Transverse colon (tissue), 4 donors: ENCODE results near the gene SNRNP70. TPM values are rescaled to one million over a fixed set of nuclear protein-coding genes. Genes with fewer than 3 reads are reported as not detected.
"Not testable (repeated sequence)": the region's sequence is repeated elsewhere in the genome, so short reads cannot be mapped to it uniquely, and the experiment has no call there.

Source experiments
- DNase-seq: peaks from one replicate; pipeline ENCODE4 v3.0.0-alpha.2; 2019
- H3K27ac ChIP-seq, 4 donors: fragments of 200-600 bp; sonication (generic); 2 replicates each; pipeline ENCODE4 v1.5.1; 2016 to 2018; ENCODE audit warnings: inconsistent platforms in 4 of 4
- H3K27me3 ChIP-seq: fragments of 200-600 bp; sonication (generic); 2 replicates; pipeline ENCODE4 v1.5.1; 2017; ENCODE audit warnings: inconsistent platforms
- H3K36me3 ChIP-seq, 4 donors: fragments of 200-600 bp; sonication (generic); 2 replicates each; pipeline ENCODE4 v1.5.1; 2017 to 2019; ENCODE audit warnings: inconsistent platforms in 4 of 4
- H3K4me1 ChIP-seq, 4 donors: fragments of 200-600 bp; sonication (generic); 2 replicates each; pipeline ENCODE4 v1.5.1; 2017 to 2020; ENCODE audit warnings: inconsistent platforms in 4 of 4
- H3K4me3 ChIP-seq, 4 donors: fragments of 200-600 bp; sonication (generic); 1 replicate in 1 of 4; 2 replicates in 3 of 4; pipeline versions ENCODE4 v1.5.1 to v1.6.1; 2017 to 2019; ENCODE audit warnings: inconsistent platforms in 4 of 4
- H3K9me3 ChIP-seq, 2 donors: fragments of 200-600 bp; sonication (generic); 2 replicates each; pipeline ENCODE4 v1.5.1; 2017 to 2019; ENCODE audit warnings: inconsistent platforms in 2 of 2
- CTCF ChIP-seq, 5 experiments: fragments of 200-600 bp in 3 of 5; fragments of 450-650 bp in 2 of 5; sonication (generic) in 3 of 5; IDR thresholded peaks; 1 replicate in 2 of 5; 2 replicates in 3 of 5; pipeline ENCODE4 v1.5.1; 2016 to 2017; ENCODE audit warnings: antibody characterized with exemption in 5 of 5, inconsistent platforms in 3 of 5, mild to moderate bottlenecking in 2 of 5, moderate library complexity in 1 of 5
- EP300 ChIP-seq: sonication (generic); formaldehyde crosslinking; IDR thresholded peaks from one replicate; pipeline ENCODE4 v1.6.1; 2017; ENCODE audit warnings: antibody characterized with exemption, low read depth
- POLR2AphosphoS5 ChIP-seq, 3 donors: sonication (generic); formaldehyde crosslinking; IDR thresholded peaks; one replicate each; pipeline ENCODE4 v1.6.1; 2016; ENCODE audit warnings: antibody characterized with exemption in 3 of 3
- WGBS, 2 donors: methylation state at CpG; one replicate each; pipeline ENCODE4 v1.1.5; 2018; ENCODE audit warnings: low coverage in 1 of 2; 5-methylcytosine and 5-hydroxymethylcytosine counted together
- in situ Hi-C, 4 donors: fragments of 200-750 bp; cut with MboI; loops; one replicate each; pipeline versions ENCODE4 v1.15.0 to v1.15.1; 2017; ENCODE audit warnings: low sequenced_read_pairs in 3 of 4, low pct_ligation_motif_present in 1 of 4, low pct_unique_long_range_greater_than_20kb in 1 of 4
- intact Hi-C: fragments of 100-400 bp; cut with DNase I; formaldehyde crosslinking; loops from one replicate; pipeline ENCODE4 v1.15.1; 2023; ENCODE audit warnings: low total_unique reads
- total RNA-seq, 4 donors: library from RNA; depleted of rRNA; stranded (reverse); fragments of >200 nt; gene quantifications; one replicate each; pipeline ENCODE4 v1.1.0, GENCODE V29; 2016

Gene SNRNP70
- total RNA-seq, 4 donors from 2014 or later: 216 to 682 (median 292) TPM

DNA sequence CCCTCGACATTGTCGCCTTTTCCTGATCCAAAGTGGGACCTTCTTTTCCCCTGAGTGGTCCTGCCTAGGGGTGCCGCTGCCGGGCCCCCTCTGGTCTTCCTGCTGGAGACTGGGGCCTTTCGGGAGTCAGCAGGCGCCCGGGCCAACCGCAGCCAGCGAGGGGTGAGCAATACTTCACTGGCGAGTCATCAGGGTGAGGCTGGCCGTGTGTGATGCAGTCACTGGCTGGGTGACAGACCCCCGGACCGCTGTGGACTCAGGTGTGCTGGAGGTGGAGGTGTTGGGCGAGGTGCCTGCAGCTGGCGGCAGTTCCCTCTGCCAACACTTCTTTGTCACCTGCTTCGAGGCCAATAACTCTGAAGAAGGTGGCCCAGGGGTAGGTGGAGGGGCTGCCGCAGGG lies 43.1 kb upstream of the SNRNP70 start:
- Histone ChIP-seq H3K4me3 (no peak overlapping the region), H3K27ac (no peak overlapping the region), H3K4me1 (no peaks in the 10 kb centered on the region), H3K9me3 (no peaks in the 10 kb centered on the region), H3K27me3 (no peaks in the 10 kb centered on the region), H3K36me3 (no peaks in the 10 kb centered on the region)
- in situ Hi-C loops: no loop called here
- no peak for DNase-seq
- TF ChIP-seq CTCF (IDR thresholded peaks at IDR 0.05) (no peak), POLR2AphosphoS5 (IDR thresholded peaks at IDR 0.05) (no peak), EP300 (no peak)
- intact Hi-C loops: no loop called here
- 70% methylated on average over 17 of the region's 17 CpGs; no CpG with 5 or more reads in 1 of the 2 donors for WGBS, 2 donors

GRCh38 chr19:49042666-49043065 lies 42.6 kb upstream of the SNRNP70 start:
- H3K27ac ChIP-seq, DNase-seq, H3K36me3 ChIP-seq, H3K4me3 ChIP-seq, H3K9me3 ChIP-seq, H3K27me3 ChIP-seq, H3K4me1 ChIP-seq, intact Hi-C loops, in situ Hi-C loops: not testable (repeated sequence)
- WGBS, 2 donors: 60 to 86% methylated on average over 1 to 4 of the region's 4 CpGs

DNA sequence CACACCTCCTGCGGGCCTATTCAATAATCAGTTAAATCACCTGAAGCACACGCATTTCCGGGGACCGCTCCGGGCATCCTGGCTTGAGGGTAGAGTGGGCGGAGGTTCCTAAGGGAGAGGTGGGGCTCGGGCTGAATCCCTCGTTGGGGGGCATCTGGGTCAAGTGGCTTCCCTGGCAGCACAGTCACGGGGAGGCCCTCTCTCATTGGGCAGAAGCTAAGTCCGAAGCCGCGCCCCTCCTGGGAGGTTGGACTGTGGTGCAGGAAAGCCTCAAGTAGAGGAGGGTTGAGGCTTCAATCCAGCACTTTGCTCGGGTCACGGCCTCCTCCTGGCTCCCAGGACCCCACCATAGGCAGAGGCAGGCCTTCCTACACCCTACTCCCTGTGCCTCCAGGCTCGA lies 41.7 kb upstream of the SNRNP70 start, which contains the start of gene CGB5:
CGB5 (plus strand) TSS at position 301 of the 400 bp plus-strand sequence. CDS start 362 bp downstream, outside the sequence.
- H3K9me3 ChIP-seq, H3K27me3 ChIP-seq, H3K4me1 ChIP-seq, intact Hi-C loops, H3K27ac ChIP-seq, H3K36me3 ChIP-seq, DNase-seq, in situ Hi-C loops, H3K4me3 ChIP-seq: not testable (repeated sequence)
- WGBS, 2 donors: 62% methylated on average over 12 of the region's 15 CpGs; no CpG with 5 or more reads in 1 of the 2 donors

DNA sequence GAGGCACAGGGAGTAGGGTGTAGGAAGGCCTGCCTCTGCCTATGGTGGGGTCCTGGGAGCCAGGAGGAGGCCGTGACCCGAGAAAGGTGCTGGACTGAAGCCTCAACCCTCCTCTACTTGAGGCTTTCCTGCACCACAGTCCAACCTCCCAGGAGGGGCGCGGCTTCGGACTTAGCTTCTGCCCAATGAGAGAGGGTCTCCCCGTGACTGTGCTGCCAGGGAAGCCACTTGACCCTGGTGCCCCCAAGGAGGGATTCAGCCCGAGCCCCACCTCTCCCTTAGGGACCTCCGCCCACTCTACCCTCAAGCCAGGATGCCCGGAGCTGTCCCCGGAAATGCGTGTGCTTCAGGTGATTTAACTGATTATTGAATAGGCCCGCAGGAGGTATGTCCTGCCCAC lies 36.2 kb upstream of the SNRNP70 start, which contains the start of gene CGB8:
CGB8 (minus strand) TSS at position 101 of the 400 bp plus-strand sequence. CDS start 372 bp downstream, outside the sequence.
- H3K27ac ChIP-seq, H3K9me3 ChIP-seq, DNase-seq, in situ Hi-C loops, H3K27me3 ChIP-seq, H3K36me3 ChIP-seq, H3K4me1 ChIP-seq, H3K4me3 ChIP-seq, intact Hi-C loops: not testable (repeated sequence)
- 80% methylated on average over 4 of the region's 12 CpGs; no CpG with 5 or more reads in 1 of the 2 donors for WGBS, 2 donors

- DNase-seq, H3K4me1 ChIP-seq, intact Hi-C loops, H3K27me3 ChIP-seq, H3K36me3 ChIP-seq, H3K27ac ChIP-seq, H3K4me3 ChIP-seq, H3K9me3 ChIP-seq, in situ Hi-C loops: not testable (repeated sequence)
- WGBS, 2 donors: 78% methylated on average over 3 of the region's 4 CpGs; no CpG with 5 or more reads in 1 of the 2 donors
Measured at GRCh38 chr19:49049834-49050233, 35.4 kb upstream of the SNRNP70 start.

DNA sequence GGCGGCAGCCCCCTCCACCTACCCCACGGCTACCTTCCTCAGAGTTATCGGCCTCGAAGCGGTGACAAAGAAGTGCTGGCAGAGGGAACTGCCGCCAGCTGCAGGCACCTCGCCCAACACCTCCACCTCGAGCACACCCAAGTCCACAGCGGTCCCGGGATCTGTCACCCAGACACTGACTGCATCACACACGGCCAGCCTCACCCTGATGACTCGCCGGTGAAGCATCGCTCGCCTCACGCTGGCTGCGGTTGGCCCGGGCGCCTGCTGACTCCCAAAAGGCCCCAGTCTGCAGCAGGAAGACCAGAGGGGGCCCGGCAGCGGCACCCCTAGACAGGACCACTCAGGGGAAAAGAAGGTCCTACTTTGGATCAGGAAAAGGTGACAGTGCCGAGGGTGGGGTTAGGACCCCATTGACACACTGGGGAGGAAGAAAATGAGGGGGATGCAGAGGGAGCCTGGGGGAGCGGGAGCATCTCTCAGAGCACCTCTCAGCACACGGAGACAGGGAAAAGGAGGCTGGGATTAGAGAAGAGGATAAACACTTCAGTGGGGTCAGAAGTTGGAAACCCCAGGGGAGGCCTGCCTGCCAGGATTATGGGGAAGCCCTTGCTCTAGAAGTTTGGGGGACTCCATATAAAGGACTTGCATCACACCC lies 34.7 kb upstream of the SNRNP70 start:
- H3K36me3 ChIP-seq, in situ Hi-C loops, H3K4me3 ChIP-seq, H3K4me1 ChIP-seq, intact Hi-C loops, H3K9me3 ChIP-seq, H3K27ac ChIP-seq, H3K27me3 ChIP-seq, DNase-seq: not testable (repeated sequence)
- 61 to 71% methylated on average over 3 to 20 of the region's 24 CpGs for WGBS, 2 donors
